CD14-positive monocyte (primary cell): ENCODE measurements around the gene PDZRN3. TPM values are rescaled to one million over a fixed set of nuclear protein-coding genes. Genes with fewer than 3 reads are reported as not detected.

Experiments
- DNase-seq, 3 donors: peaks; one replicate each; pipeline ENCODE4 v3.0.0-alpha.2; 2011 to 2022
- H2AFZ ChIP-seq: 2 replicates; pipeline ENCODE4 v1.6.0; 2012; ENCODE audit warnings: mild to moderate bottlenecking, low read depth, low read length, inconsistent platforms; ENCODE audit not compliant: insufficient read depth, poor library complexity, severe bottlenecking
- H3K27ac ChIP-seq, 2 donors: 1 replicate in 1 of 2; 2 replicates in 1 of 2; pipeline ENCODE4 v1.5.1; 2012 to 2013; ENCODE audit warnings: low read length in 2 of 2, control low read depth in 1 of 2, inconsistent platforms in 1 of 2, low read depth in 1 of 2, mild to moderate bottlenecking in 1 of 2
- H3K27me3 ChIP-seq, 2 donors: one replicate each; pipeline versions ENCODE4 v1.6.0 to v1.6.1; 2011 to 2013; ENCODE audit warnings: low read length in 2 of 2; ENCODE audit not compliant: control insufficient read depth in 2 of 2, insufficient read depth in 2 of 2
- H3K36me3 ChIP-seq, 2 donors: replicated peaks in 1 of 2; 1 replicate in 1 of 2; 2 replicates in 1 of 2; pipeline versions ENCODE4 v1.5.1 to v1.6.1; 2012 to 2013; ENCODE audit warnings: low read length in 2 of 2, control low read depth in 1 of 2, inconsistent platforms in 1 of 2, mild to moderate bottlenecking in 1 of 2; ENCODE audit not compliant: insufficient read depth in 2 of 2, control insufficient read depth in 1 of 2
- H3K4me1 ChIP-seq, 2 donors: 1 replicate in 1 of 2; 2 replicates in 1 of 2; pipeline versions ENCODE4 v1.5.1 to v1.6.1; 2012 to 2013; ENCODE audit warnings: low read length in 2 of 2, control low read depth in 1 of 2, inconsistent platforms in 1 of 2, mild to moderate bottlenecking in 1 of 2, moderate library complexity in 1 of 2; ENCODE audit not compliant: insufficient read depth in 2 of 2, control insufficient read depth in 1 of 2
- H3K4me2 ChIP-seq: replicated peaks from 2 replicates; pipeline ENCODE3; 2012; ENCODE audit warnings: low read length, moderate library complexity, mild to moderate bottlenecking; ENCODE audit not compliant: poor library complexity, severe bottlenecking; ENCODE audit errors: extremely low read depth
- H3K4me3 ChIP-seq, 3 experiments: fragments of 200-600 bp in 1 of 3; sonication (generic) in 1 of 3; replicated peaks in 1 of 3; 1 replicate in 2 of 3; 2 replicates in 1 of 3; pipeline ENCODE4 v1.5.1; 2011 to 2013; ENCODE audit warnings: low read length in 3 of 3, mild to moderate bottlenecking in 3 of 3, control low read depth in 2 of 3, low read depth in 2 of 3, inconsistent platforms in 1 of 3, moderate library complexity in 1 of 3
- H3K79me2 ChIP-seq: 2 replicates; pipeline ENCODE4 v1.6.0; 2012; ENCODE audit warnings: mild to moderate bottlenecking, control low read depth, inconsistent platforms, low read length, moderate library complexity; ENCODE audit not compliant: insufficient read depth
- H3K9ac ChIP-seq: 2 replicates; pipeline ENCODE4 v1.6.0; 2017; ENCODE audit warnings: low read length, mild to moderate bottlenecking; ENCODE audit not compliant: insufficient read depth, poor library complexity, severe bottlenecking
- H3K9me3 ChIP-seq, 2 donors: replicated peaks in 1 of 2; 1 replicate in 1 of 2; 2 replicates in 1 of 2; pipeline versions ENCODE4 v1.5.1 to v1.6.1; 2012 to 2013; ENCODE audit warnings: low read length in 2 of 2, control low read depth in 1 of 2; ENCODE audit not compliant: control insufficient read depth in 1 of 2, insufficient read depth in 1 of 2
- H4K20me1 ChIP-seq: 2 replicates; pipeline ENCODE4 v1.6.0; 2012; ENCODE audit warnings: mild to moderate bottlenecking, low read length, control low read depth, moderate library complexity; ENCODE audit not compliant: insufficient read depth
- H3K27ac Mint-ChIP-seq, 7 donors: one replicate each; pipeline ENCODE4 v1.8.0; 2020; ENCODE audit warnings: mild to moderate bottlenecking in 7 of 7, mixed read lengths in 7 of 7, moderate library complexity in 6 of 7, inconsistent platforms in 2 of 7
- H3K27me3 Mint-ChIP-seq, 3 donors: one replicate each; pipeline ENCODE4 v1.8.0; 2021 to 2022; ENCODE audit warnings: low read depth in 3 of 3, mild to moderate bottlenecking in 3 of 3, mixed read lengths in 3 of 3, moderate library complexity in 3 of 3, inconsistent platforms in 1 of 3
- H3K36me3 Mint-ChIP-seq, 2 donors: one replicate each; pipeline ENCODE4 v1.8.0; 2020; ENCODE audit warnings: mixed read lengths in 2 of 2, inconsistent platforms in 1 of 2, mild to moderate bottlenecking in 1 of 2
- H3K4me1 Mint-ChIP-seq: one replicate; pipeline ENCODE4 v1.8.0; 2020; ENCODE audit warnings: mild to moderate bottlenecking, mixed read lengths
- H3K4me3 Mint-ChIP-seq, 2 donors: one replicate each; pipeline ENCODE4 v1.8.0; 2020; ENCODE audit warnings: mild to moderate bottlenecking in 2 of 2, mixed read lengths in 2 of 2, moderate library complexity in 1 of 2
- H3K9me3 Mint-ChIP-seq, 7 donors: one replicate each; pipeline ENCODE4 v1.8.0; 2020 to 2022; ENCODE audit warnings: mixed read lengths in 7 of 7, mild to moderate bottlenecking in 6 of 7, moderate library complexity in 6 of 7, inconsistent platforms in 2 of 7
- WGBS: methylation state at CpG from one replicate; pipeline ENCODE4 v1.1.5; 2013; ENCODE audit warnings: missing lambda C conversion rate; ENCODE audit not compliant: insufficient coverage; 5-methylcytosine and 5-hydroxymethylcytosine counted together
- intact Hi-C, 2 donors: fragments of 100-400 bp; cut with micrococcal nuclease; formaldehyde crosslinking; loops; one replicate each; pipeline versions ENCODE4 v1.15.0 to v1.15.1; 2023
- polyA plus RNA-seq, 3 donors: library from polyadenylated mRNA; depleted of rRNA in 1 of 3; unstranded in 2 of 3; stranded (reverse) in 1 of 3; fragments of 300-500 nt in 2 of 3; fragments of >200 nt in 1 of 3; fragmentation: Illumina TruSeq in 2 of 3; gene quantifications; 1 replicate in 2 of 3; 2 replicates in 1 of 3; pipeline ENCODE4 v1.2.3, GENCODE V29; 2012 to 2021
- TF ChIP-seq, protein P1 (sequence below): fragments of 200-600 bp; IDR thresholded peaks from one replicate; pipeline ENCODE4 v1.8.0; 2022; ENCODE audit warnings: antibody characterized with exemption, mild to moderate bottlenecking

The PDZRN3 gene
- polyA plus RNA-seq, 3 donors = not detected

DNA sequence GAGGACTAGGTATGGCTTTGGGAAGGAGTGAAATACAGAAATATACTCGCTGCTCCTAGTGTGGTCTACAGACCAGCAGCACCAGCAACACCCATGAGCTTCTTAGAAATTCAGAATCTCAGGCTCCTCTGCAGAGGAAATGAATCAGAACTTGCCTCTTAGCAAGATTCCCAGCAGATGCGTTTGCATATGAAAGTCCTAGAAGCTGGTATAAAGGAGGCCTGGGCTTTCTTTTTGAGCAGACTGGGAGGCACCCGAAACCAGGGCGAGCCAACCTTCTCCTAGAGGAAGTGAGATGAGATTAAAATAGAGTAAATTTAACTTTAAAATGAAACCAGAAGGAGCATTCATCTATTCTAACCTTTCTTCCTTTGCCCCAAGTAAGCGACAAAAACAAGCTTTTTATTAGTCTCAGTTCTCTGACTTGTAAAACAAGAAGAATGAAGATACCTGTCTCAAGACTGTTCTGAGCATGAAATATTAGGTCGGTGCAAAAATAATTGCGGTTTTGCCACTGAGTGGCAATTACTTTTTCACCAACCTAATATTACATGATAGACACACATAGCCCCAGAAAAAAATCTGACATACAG, 140.0 kb downstream of the PDZRN3 start:
- WGBS = 67% methylated on average over 1 of the region's 7 CpGs

DNA sequence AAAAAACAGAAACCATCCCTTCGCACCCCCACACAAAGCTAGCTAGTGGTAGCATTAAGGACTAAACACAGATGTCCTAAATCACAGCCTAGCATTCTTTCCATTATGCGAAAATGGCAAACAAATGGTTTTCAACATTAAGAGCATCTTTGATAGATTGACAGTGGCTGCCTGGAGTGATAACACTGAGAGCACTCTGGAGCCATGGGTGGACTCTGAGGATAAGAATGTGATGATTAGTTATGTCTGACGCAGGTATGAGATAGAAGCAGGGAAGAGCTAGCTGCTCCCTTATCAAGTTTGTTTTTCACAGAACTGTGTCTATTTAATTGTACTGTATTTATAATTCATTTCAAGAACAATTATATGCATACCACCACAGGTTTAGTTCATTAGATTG, 142.9 kb downstream of the PDZRN3 start:
- no peak overlapping the region for H3K4me3 Mint-ChIP-seq
- no CpG with 5 or more reads among the region's 3 CpGs for whole genome bisulfite sequencing
- Histone ChIP-seq H3K4me1 (no peaks in the 10 kb centered on the region), H2AFZ (no peak overlapping the region), H3K4me3 (no peak overlapping the region), H3K36me3 (no peaks in the 10 kb centered on the region), H3K27ac (no peak overlapping the region), H3K4me2 (no peak overlapping the region), H3K27me3 (no peaks in the 10 kb centered on the region), H4K20me1 (no peaks in the 10 kb centered on the region), H3K9me3 (peaks cover 0 to 2% of the 10 kb centered on the region in 2 donors), H3K9ac (no peak overlapping the region), H3K79me2 (no peaks in the 10 kb centered on the region)
- intact Hi-C loops = no loop called here
- peaks cover 0 to 7% (median 3%) of the 10 kb centered on the region in 7 donors for H3K9me3 Mint-ChIP-seq
- peaks cover 14 to 20% (median 16%) of the 10 kb centered on the region in 3 donors for H3K27me3 Mint-ChIP-seq
- no peaks in the 10 kb centered on the region for H3K4me1 Mint-ChIP-seq
- DNase-seq = no peak
- TF ChIP-seq, protein P1, sequence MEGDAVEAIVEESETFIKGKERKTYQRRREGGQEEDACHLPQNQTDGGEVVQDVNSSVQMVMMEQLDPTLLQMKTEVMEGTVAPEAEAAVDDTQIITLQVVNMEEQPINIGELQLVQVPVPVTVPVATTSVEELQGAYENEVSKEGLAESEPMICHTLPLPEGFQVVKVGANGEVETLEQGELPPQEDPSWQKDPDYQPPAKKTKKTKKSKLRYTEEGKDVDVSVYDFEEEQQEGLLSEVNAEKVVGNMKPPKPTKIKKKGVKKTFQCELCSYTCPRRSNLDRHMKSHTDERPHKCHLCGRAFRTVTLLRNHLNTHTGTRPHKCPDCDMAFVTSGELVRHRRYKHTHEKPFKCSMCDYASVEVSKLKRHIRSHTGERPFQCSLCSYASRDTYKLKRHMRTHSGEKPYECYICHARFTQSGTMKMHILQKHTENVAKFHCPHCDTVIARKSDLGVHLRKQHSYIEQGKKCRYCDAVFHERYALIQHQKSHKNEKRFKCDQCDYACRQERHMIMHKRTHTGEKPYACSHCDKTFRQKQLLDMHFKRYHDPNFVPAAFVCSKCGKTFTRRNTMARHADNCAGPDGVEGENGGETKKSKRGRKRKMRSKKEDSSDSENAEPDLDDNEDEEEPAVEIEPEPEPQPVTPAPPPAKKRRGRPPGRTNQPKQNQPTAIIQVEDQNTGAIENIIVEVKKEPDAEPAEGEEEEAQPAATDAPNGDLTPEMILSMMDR = no peak
- no peak overlapping the region for H3K27ac Mint-ChIP-seq
- no peaks in the 10 kb centered on the region for H3K36me3 Mint-ChIP-seq

More for the DNA sequence above, 140.0 kb downstream of the PDZRN3 start:
- Histone ChIP-seq H3K4me3 (no peak overlapping the region), H3K27me3 (no peaks in the 10 kb centered on the region), H3K79me2 (no peaks in the 10 kb centered on the region), H3K9me3 (no peaks in the 10 kb centered on the region), H3K36me3 (no peaks in the 10 kb centered on the region), H3K4me1 (no peaks in the 10 kb centered on the region), H2AFZ (no peak overlapping the region), H4K20me1 (no peaks in the 10 kb centered on the region), H3K9ac (no peak overlapping the region), H3K4me2 (no peak overlapping the region), H3K27ac (no peak overlapping the region)
- no peaks in the 10 kb centered on the region for H3K9me3 Mint-ChIP-seq
- H3K36me3 Mint-ChIP-seq = no peaks in the 10 kb centered on the region
- peaks cover 12 to 20% (median 16%) of the 10 kb centered on the region in 3 donors for H3K27me3 Mint-ChIP-seq
- TF ChIP-seq, protein P1 = no peak
- intact Hi-C loops = no loop called here
- DNase-seq = no peak
- no peaks in the 10 kb centered on the region for H3K4me1 Mint-ChIP-seq
- no peak overlapping the region for H3K4me3 Mint-ChIP-seq
- H3K27ac Mint-ChIP-seq = no peak overlapping the region
